ENCODE measurements around the gene SLITRK4. TPM values are rescaled to one million over a fixed set of nuclear protein-coding genes. Genes with fewer than 3 reads are reported as not detected.

Gene SLITRK4
- total RNA-seq, result 17.3 and 29.5 TPM in 2 replicates

GRCh38 chrX:143635915-143636314 lies at the start of gene SLITRK4:
TSS of gene SLITRK4 (minus strand) at chrX:143636101. CDS start at chrX:143631108, 4,993 bp downstream.

Other genes with a start within 250 kb of the SLITRK4 start
- 0.49 TPM in 1 of 2 replicates, not detected in the other for gene SPANXN3, start 118.6 kb downstream of the SLITRK4 start, total RNA-seq
- gene SPANXN2, start 84.7 kb upstream of the SLITRK4 start, total RNA-seq, result not detected in 2 replicates
- gene UBE2NL, start 248.0 kb upstream of the SLITRK4 start, total RNA-seq, result not detected in 2 replicates

Data from mesangial cell (primary cell).